ENCODE data around the gene ZSWIM3.

DNA sequence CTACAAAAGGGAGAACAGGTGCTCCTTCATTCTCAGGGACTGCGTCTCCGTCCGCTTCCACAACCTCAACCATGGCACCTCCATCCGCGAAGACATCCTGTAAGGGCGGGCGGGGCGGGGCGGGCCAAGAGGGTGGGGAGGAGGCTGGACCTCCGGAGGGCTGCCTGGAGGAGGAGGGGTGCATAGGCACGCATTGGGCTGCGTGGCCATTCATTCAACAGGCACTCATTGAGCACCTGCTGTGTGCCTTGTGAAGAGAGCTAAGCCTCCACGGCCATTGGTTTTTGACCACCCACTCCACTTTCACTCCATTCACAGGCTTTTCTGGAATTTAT is 435 bp downstream of the ZSWIM3 start:
- TF ChIP-seq ESRRG (CRISPR knock-in tag; IDR thresholded peaks at IDR 0.05) (no peak), ZFP30 (CRISPR knock-in tag; IDR thresholded peaks at IDR 0.05) (no peak), GLIS3 (CRISPR knock-in tag; IDR thresholded peaks at IDR 0.05) (no peak), ZC3H10 (CRISPR knock-in tag; IDR thresholded peaks at IDR 0.05) (no peak)
- TF ChIP-seq, protein P1, sequence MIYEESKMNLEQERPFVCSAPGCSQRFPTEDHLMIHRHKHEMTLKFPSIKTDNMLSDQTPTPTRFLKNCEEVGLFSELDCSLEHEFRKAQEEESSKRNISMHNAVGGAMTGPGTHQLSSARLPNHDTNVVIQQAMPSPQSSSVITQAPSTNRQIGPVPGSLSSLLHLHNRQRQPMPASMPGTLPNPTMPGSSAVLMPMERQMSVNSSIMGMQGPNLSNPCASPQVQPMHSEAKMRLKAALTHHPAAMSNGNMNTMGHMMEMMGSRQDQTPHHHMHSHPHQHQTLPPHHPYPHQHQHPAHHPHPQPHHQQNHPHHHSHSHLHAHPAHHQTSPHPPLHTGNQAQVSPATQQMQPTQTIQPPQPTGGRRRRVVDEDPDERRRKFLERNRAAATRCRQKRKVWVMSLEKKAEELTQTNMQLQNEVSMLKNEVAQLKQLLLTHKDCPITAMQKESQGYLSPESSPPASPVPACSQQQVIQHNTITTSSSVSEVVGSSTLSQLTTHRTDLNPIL (CRISPR knock-in tag; IDR thresholded peaks at IDR 0.05; ENCODE audit: low read depth) = no peak
